ENCODE measurements around the gene TBC1D9.

DNA sequence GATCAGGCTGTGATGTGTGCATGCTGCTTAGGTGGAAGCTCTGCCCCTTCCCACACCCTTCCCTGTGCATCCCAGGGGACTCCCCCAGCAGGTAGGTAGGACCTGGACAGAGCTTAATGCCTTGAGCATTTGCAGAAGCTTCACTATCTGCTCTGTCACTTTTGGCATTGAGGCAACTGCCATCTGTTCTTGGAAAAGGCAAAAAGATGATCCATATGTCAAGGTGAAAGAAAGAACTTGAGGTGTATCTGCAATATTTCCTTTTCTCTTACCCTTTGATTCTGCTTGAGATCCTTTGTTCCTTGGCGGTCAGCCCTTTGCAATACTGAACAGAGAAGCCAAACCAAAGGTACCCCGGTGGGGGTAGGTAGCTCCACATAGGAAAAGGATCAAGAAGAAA lies 37.1 kb upstream of the TBC1D9 start:
- TF ChIP-seq POLR2A (IDR thresholded peaks at IDR 0.05; ENCODE audit: low read length): no peak
- TF ChIP-seq GATA1 (IDR thresholded peaks at IDR 0.05; ENCODE audit: low read depth, low read length): no peak
